Upper lobe of right lung (tissue), 1 donor: ENCODE measurements around the gene MACROH2A2. TPM values are rescaled to one million over a fixed set of nuclear protein-coding genes. Genes with fewer than 3 reads are reported as not detected.

Source experiments
- ATAC-seq: fragments of 200-7000 bp; cut with Tn5 transposase; one replicate; pipeline ENCODE4 v1.9.1; 2020; ENCODE audit warnings: mild to moderate bottlenecking, moderate library complexity
- DNase-seq: peaks from one replicate; pipeline ENCODE4 v3.0.0-alpha.2; 2020
- H3K27ac ChIP-seq: fragments of 200-600 bp; one replicate; pipeline ENCODE4 v1.8.0; 2022
- H3K27me3 ChIP-seq: fragments of 200-600 bp; one replicate; pipeline ENCODE4 v1.8.0; 2022; ENCODE audit warnings: mild to moderate bottlenecking
- H3K36me3 ChIP-seq: fragments of 200-600 bp; one replicate; pipeline ENCODE4 v1.8.0; 2022
- H3K4me1 ChIP-seq: fragments of 200-600 bp; one replicate; pipeline ENCODE4 v1.8.0; 2022
- H3K4me3 ChIP-seq: fragments of 200-600 bp; one replicate; pipeline ENCODE4 v1.8.0; 2022; ENCODE audit warnings: mild to moderate bottlenecking
- H3K9me3 ChIP-seq: fragments of 200-600 bp; one replicate; pipeline ENCODE4 v1.8.0; 2022
- CTCF ChIP-seq: fragments of 200-600 bp; IDR thresholded peaks from one replicate; pipeline ENCODE4 v1.8.0; 2022; ENCODE audit warnings: antibody characterized with exemption
- intact Hi-C: fragments of 100-400 bp; cut with DNase I; formaldehyde crosslinking; loops from one replicate; pipeline ENCODE4 v1.11.0; 2022
- total RNA-seq: library from RNA; stranded (reverse); fragmentation: NEBNext Ultra II Directional; extraction: Animal tissue kit (Norgen Biotek cat#: 25700); gene quantifications from one replicate; pipeline ENCODE4 v1.2.1, GENCODE V29; 2021
- donor health status: DM: no; HTN: yes; CAD: no; lungs with severe emphysema.

The MACROH2A2 gene
- total RNA-seq, 1 donor from 2014 or later, result 6.5 TPM

- H3K27ac ChIP-seq, result no peak overlapping the region
- H3K27me3 ChIP-seq, result no peaks in the 10 kb centered on the region
- no peaks in the 10 kb centered on the region for H3K4me1 ChIP-seq
- no peaks in the 10 kb centered on the region for H3K9me3 ChIP-seq
- DNase-seq (no peak), ATAC-seq (no peak)
- H3K4me3 ChIP-seq, result no peak overlapping the region
- TF ChIP-seq CTCF, result no peak
- intact Hi-C loops, result no loop called here
- no peaks in the 10 kb centered on the region for H3K36me3 ChIP-seq
Observed at GRCh38 chr10:70068925-70069324, 16.3 kb downstream of the MACROH2A2 start.

DNA sequence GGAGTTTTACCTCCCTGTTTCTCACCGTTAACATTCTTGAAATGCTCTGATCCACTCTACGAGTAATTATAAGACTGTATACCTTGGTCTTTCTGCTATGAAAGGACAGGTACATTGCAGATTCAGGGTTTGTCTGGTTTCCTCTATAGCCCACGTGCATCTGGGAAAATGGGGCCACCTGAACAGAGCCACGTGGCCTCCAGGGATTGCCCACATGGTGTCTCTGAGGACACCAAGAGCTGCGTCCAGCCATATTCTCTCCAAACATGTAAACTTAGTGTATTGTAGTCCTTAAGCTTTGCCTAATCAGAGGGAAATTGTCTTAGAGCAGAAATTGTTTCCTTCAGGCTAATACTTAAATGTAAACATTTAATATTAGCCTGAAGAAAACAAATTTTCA is 16.7 kb downstream of the MACROH2A2 start:
- H3K36me3 ChIP-seq, result no peaks in the 10 kb centered on the region
- no peak overlapping the region for H3K4me3 ChIP-seq
- intact Hi-C loops, result no loop called here
- no peak for DNase-seq
- H3K27ac ChIP-seq, result no peak overlapping the region
- no peaks in the 10 kb centered on the region for H3K27me3 ChIP-seq
- H3K4me1 ChIP-seq, result no peaks in the 10 kb centered on the region
- TF ChIP-seq CTCF, result no peak
- no peak for ATAC-seq
- H3K9me3 ChIP-seq, result no peaks in the 10 kb centered on the region

- Histone ChIP-seq H3K27me3 (no peaks in the 10 kb centered on the region), H3K27ac (no peak overlapping the region), H3K9me3 (no peaks in the 10 kb centered on the region), H3K36me3 (no peaks in the 10 kb centered on the region), H3K4me1 (no peaks in the 10 kb centered on the region), H3K4me3 (no peak overlapping the region)
- no peak for TF ChIP-seq CTCF
- intact Hi-C loops, result no loop called here
- ATAC-seq (no peak), DNase-seq (no peak)
Observed at GRCh38 chr10:70070834-70071233, 18.2 kb downstream of the MACROH2A2 start.

DNA sequence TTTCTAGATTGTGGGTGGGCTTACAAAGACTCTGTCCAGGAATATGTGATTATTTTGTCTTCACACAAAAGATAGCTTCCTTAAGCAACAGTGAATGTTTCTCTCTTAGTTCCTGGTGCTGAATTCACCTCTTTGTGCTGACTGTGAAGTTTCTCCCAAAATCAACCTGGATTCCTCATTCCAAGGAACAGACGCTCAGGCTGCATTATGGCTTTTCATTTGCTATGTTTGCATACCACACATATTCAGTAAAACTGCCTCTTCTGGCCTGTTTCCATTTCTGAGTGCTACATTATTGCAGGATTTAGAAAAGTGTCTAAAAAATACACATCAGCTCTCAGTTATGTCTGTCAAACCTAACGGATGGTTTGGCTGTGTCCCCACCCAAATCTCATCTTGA is 21.5 kb downstream of the MACROH2A2 start:
- Histone ChIP-seq H3K4me1 (no peaks in the 10 kb centered on the region), H3K9me3 (no peaks in the 10 kb centered on the region), H3K4me3 (no peak overlapping the region), H3K27me3 (no peaks in the 10 kb centered on the region), H3K36me3 (no peaks in the 10 kb centered on the region), H3K27ac (no peak overlapping the region)
- intact Hi-C loops, result no loop called here
- TF ChIP-seq CTCF, result no peak
- no peak for DNase-seq
- ATAC-seq, result no peak

DNA sequence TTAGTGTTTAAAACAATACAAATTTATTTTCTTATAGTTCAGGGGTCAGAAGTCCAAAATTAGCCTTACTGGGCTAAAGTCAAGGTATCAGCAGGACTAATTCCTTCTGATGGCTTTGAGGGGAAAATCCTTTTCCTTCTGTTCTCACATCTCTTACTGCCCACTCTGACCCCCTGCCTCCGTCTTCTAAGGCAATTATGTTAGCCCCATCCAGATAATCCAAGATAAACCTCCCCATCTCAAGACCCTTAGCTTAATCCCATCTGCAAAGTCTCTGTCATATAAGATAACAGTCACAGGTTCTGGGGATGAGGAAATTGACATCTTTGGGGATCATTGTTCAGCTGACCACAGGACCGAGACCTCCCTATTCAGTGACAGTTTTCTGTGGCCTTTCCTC is 22.3 kb downstream of the MACROH2A2 start:
- Histone ChIP-seq H3K27me3 (no peaks in the 10 kb centered on the region), H3K27ac (no peak overlapping the region), H3K4me1 (no peaks in the 10 kb centered on the region), H3K9me3 (no peaks in the 10 kb centered on the region), H3K36me3 (no peaks in the 10 kb centered on the region), H3K4me3 (no peak overlapping the region)
- DNase-seq, result no peak
- intact Hi-C loops, result no loop called here
- no peak for TF ChIP-seq CTCF
- ATAC-seq, result no peak

DNA sequence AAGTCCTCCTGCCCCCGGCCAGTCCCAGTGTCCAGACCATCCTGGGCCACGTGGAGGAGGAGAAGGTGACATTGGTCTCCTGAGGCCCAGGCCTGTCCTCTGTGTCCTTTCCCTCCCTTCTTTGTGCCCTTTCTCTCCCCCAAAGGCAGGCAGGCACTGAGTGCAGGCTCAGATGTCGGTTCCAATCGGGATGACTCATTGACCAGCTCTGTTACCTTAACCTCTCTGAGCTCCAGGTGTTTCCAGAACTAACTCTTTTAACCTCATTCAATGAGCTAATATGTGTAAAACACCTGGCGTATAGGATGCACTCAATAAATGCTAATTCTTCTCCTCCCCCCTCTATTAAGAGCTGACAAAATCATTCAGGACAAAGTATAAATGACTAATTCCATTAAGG is 25.7 kb downstream of the MACROH2A2 start:
- DNase-seq (no peak), ATAC-seq (no peak)
- H3K36me3 ChIP-seq, result no peaks in the 10 kb centered on the region
- intact Hi-C loops, result no loop called here
- H3K27ac ChIP-seq, result no peak overlapping the region
- no peaks in the 10 kb centered on the region for H3K27me3 ChIP-seq
- no peaks in the 10 kb centered on the region for H3K9me3 ChIP-seq
- no peak for TF ChIP-seq CTCF
- H3K4me1 ChIP-seq, result no peaks in the 10 kb centered on the region
- no peak overlapping the region for H3K4me3 ChIP-seq
